IMR-90 (cell line): ENCODE measurements around the gene PCDHGC5. TPM values are rescaled to one million over a fixed set of nuclear protein-coding genes. Genes with fewer than 3 reads are reported as not detected.

ENCODE experiments used
- ATAC-seq: fragments of 200-7000 bp; cut with Tn5 transposase; 2 replicates; pipeline ENCODE4 v1.9.1; 2020; ENCODE audit warnings: low read depth, mild to moderate bottlenecking, moderate library complexity
- BruUV-seq: library from RNA; stranded (reverse); fragments of 400-500 nt; replicated peaks from 2 replicates; lab custom pipeline; 2021; lab: Mats Ljungman, UMichigan
- CTCF ChIA-PET: fragments of 300-600 bp; formaldehyde crosslinking; extraction: SDS; loops from one replicate; lab custom pipeline; 2021; ENCODE audit warnings: antibody characterized with exemption; lab: Yijun Ruan, JAX
- POLR2A ChIA-PET: fragments of 300-600 bp; sonication (Branson Sonifier 250); formaldehyde crosslinking; loops from one replicate; lab custom pipeline; 2022; ENCODE audit warnings: antibody characterized with exemption; ENCODE audit not compliant: unreplicated experiment; lab: Charles Lee
- DNase-seq: peaks from one replicate; pipeline ENCODE4 v3.0.0; 2013
- H2AFZ ChIP-seq: replicated peaks from 2 replicates; pipeline ENCODE3; 2013; ENCODE audit warnings: low read length, mild to moderate bottlenecking; ENCODE audit not compliant: poor library complexity
- H2AK5ac ChIP-seq: 2 replicates; pipeline ENCODE4 v1.6.1; 2013; ENCODE audit warnings: low read depth, low read length, inconsistent platforms
- H2AK9ac ChIP-seq: replicated peaks from 2 replicates; pipeline ENCODE3; 2013; ENCODE audit warnings: mild to moderate bottlenecking, low read depth, low read length, moderate library complexity; ENCODE audit not compliant: poor library complexity
- H2BK120ac ChIP-seq: 2 replicates; pipeline ENCODE4 v1.6.1; 2013; ENCODE audit warnings: low read depth, low read length, inconsistent platforms
- H2BK15ac ChIP-seq: 3 replicates; pipeline ENCODE4 v1.6.1; 2013; ENCODE audit warnings: low read depth, low read length, inconsistent platforms
- H2BK20ac ChIP-seq: 2 replicates; pipeline ENCODE4 v1.6.1; 2013; ENCODE audit warnings: low read depth, mild to moderate bottlenecking, inconsistent platforms, low read length, moderate library complexity
- H2BK5ac ChIP-seq: 2 replicates; pipeline ENCODE4 v1.6.1; 2013; ENCODE audit warnings: mild to moderate bottlenecking, low read depth, low read length, inconsistent platforms; ENCODE audit not compliant: poor library complexity, severe bottlenecking
- H3K14ac ChIP-seq: replicated peaks from 2 replicates; pipeline ENCODE4 v1.6.1; 2013; ENCODE audit warnings: low read depth, low read length, inconsistent platforms
- H3K18ac ChIP-seq: 2 replicates; pipeline ENCODE4 v1.6.1; 2013; ENCODE audit warnings: low read depth, low read length, control low read depth
- H3K23ac ChIP-seq: 2 replicates; pipeline ENCODE4 v1.6.1; 2013; ENCODE audit warnings: low read depth, low read length, inconsistent platforms
- H3K27ac ChIP-seq: 2 replicates; pipeline ENCODE4 v1.5.1; 2013; ENCODE audit warnings: mild to moderate bottlenecking, control low read depth, low read length; ENCODE audit not compliant: insufficient read depth
- H3K27me3 ChIP-seq: 2 replicates; pipeline ENCODE4 v1.6.1; 2013; ENCODE audit warnings: low read length; ENCODE audit not compliant: control insufficient read depth, insufficient read depth
- H3K36me3 ChIP-seq: 2 replicates; pipeline ENCODE4 v1.6.1; 2013; ENCODE audit warnings: low read length, mixed read lengths; ENCODE audit not compliant: control insufficient read depth, insufficient read depth
- H3K4ac ChIP-seq: 2 replicates; pipeline ENCODE4 v1.6.1; 2013; ENCODE audit warnings: low read depth, low read length, inconsistent platforms
- H3K4me1 ChIP-seq: 2 replicates; pipeline ENCODE4 v1.6.1; 2013; ENCODE audit warnings: low read length, mixed read lengths; ENCODE audit not compliant: control insufficient read depth, insufficient read depth
- H3K4me2 ChIP-seq: 2 replicates; pipeline ENCODE4 v1.6.1; 2013; ENCODE audit warnings: low read depth, mild to moderate bottlenecking, control low read depth, low read length, moderate library complexity
- H3K4me3 ChIP-seq: 2 replicates; pipeline ENCODE4 v1.5.1; 2013; ENCODE audit warnings: low read depth, mild to moderate bottlenecking, control low read depth, low read length, moderate library complexity; ENCODE audit not compliant: insufficient read depth
- H3K56ac ChIP-seq: 2 replicates; pipeline ENCODE4 v1.6.1; 2013; ENCODE audit warnings: low read length, inconsistent platforms; ENCODE audit not compliant: insufficient read depth; ENCODE audit errors: extremely low read depth
- H3K79me1 ChIP-seq, 2 experiments: 2 replicates each; pipeline ENCODE4 v1.6.1; 2013; ENCODE audit warnings: low read length in 2 of 2, inconsistent platforms in 1 of 2, low read depth in 1 of 2
- H3K9ac ChIP-seq: 2 replicates; pipeline ENCODE4 v1.6.1; 2013; ENCODE audit warnings: low read depth, low read length, control low read depth
- H3K9me1 ChIP-seq: 2 replicates; pipeline ENCODE4 v1.6.1; 2013; ENCODE audit warnings: low read length, inconsistent platforms; ENCODE audit not compliant: insufficient read depth
- H3K9me3 ChIP-seq: 2 replicates; pipeline ENCODE4 v1.6.1; 2013; ENCODE audit warnings: low read length; ENCODE audit not compliant: control insufficient read depth, insufficient read depth
- H4K20me1 ChIP-seq: 2 replicates; pipeline ENCODE4 v1.6.1; 2013; ENCODE audit warnings: low read length, inconsistent platforms; ENCODE audit not compliant: insufficient read depth
- H4K5ac ChIP-seq: 2 replicates; pipeline ENCODE4 v1.6.1; 2013; ENCODE audit warnings: mild to moderate bottlenecking, low read depth, low read length, control low read depth
- H4K8ac ChIP-seq, 2 experiments: 2 replicates each; pipeline ENCODE4 v1.6.1; 2013; ENCODE audit warnings: low read depth in 2 of 2, low read length in 2 of 2, control low read depth in 1 of 2, inconsistent platforms in 1 of 2
- H4K91ac ChIP-seq: 2 replicates; pipeline ENCODE4 v1.6.1; 2013; ENCODE audit warnings: low read depth, low read length, inconsistent platforms; ENCODE audit not compliant: insufficient read depth
- BHLHE40 ChIP-seq: fragments of 150-350 bp; IDR thresholded peaks from 2 replicates; pipeline ENCODE4 v1.6.1; 2016; ENCODE audit warnings: mild to moderate bottlenecking, low read depth, low read length
- MAZ ChIP-seq: IDR thresholded peaks from 2 replicates; pipeline ENCODE4 v1.6.1; 2012; ENCODE audit warnings: low read depth, mild to moderate bottlenecking, low read length, improper control_type of control experiment, moderate library complexity, borderline replicate concordance
- MXI1 ChIP-seq: IDR thresholded peaks from 2 replicates; pipeline ENCODE4 v1.6.1; 2012; ENCODE audit warnings: low read depth, mild to moderate bottlenecking, low read length, moderate library complexity, borderline replicate concordance
- POLR2A ChIP-seq: IDR thresholded peaks from 2 replicates; pipeline ENCODE4 v1.6.1; 2012; ENCODE audit warnings: mild to moderate bottlenecking, low read depth, low read length
- RAD21 ChIP-seq: IDR thresholded peaks from 2 replicates; pipeline ENCODE4 v1.6.1; 2012; ENCODE audit warnings: low read length, improper control_type of control experiment
- WGBS, 2 experiments: methylation state at CpG; one replicate each; pipeline versions ENCODE4 v1.1.5 to v1.1.7; 2013; ENCODE audit warnings: missing lambda C conversion rate in 2 of 2; ENCODE audit not compliant: insufficient read length in 1 of 2; ENCODE audit errors: extremely low coverage in 2 of 2; 5-methylcytosine and 5-hydroxymethylcytosine counted together
- dilution Hi-C: fragments of 300-500 bp; cut with HindIII; formaldehyde crosslinking; loops from one replicate; pipeline ENCODE4 v1.14.3; 2018; ENCODE audit warnings: low sequenced_read_pairs; ENCODE audit not compliant: unreplicated experiment
- in situ Hi-C: fragments of 300-500 bp; cut with MboI; formaldehyde crosslinking; loops from 3 replicates; pipeline ENCODE4 v1.14.3; 2019; ENCODE audit warnings: low sequenced_read_pairs, inconsistent platforms, mixed read lengths
- intact Hi-C: fragments of 100-400 bp; cut with micrococcal nuclease; formaldehyde crosslinking; loops from 2 replicates; pipeline ENCODE4 v1.10.0; 2022
- polyA plus RNA-seq, 3 experiments: library from polyadenylated mRNA; depleted of rRNA; stranded (reverse); fragments of >200 nt; gene quantifications; 2 replicates each; pipeline ENCODE4 v1.2.3, GENCODE V29; 2012; ENCODE audit warnings: low replicate concordance in 1 of 3
- total RNA-seq: library from RNA; depleted of rRNA; stranded (reverse); fragments of >200 nt; gene quantifications from 2 replicates; pipeline ENCODE4 v1.2.3, GENCODE V29; 2012

The PCDHGC5 gene
- total and polyA plus RNA-seq, 2 of the 4 experiments (the other 2 are of a cell fraction): 2.9 to 3.8 TPM

DNA sequence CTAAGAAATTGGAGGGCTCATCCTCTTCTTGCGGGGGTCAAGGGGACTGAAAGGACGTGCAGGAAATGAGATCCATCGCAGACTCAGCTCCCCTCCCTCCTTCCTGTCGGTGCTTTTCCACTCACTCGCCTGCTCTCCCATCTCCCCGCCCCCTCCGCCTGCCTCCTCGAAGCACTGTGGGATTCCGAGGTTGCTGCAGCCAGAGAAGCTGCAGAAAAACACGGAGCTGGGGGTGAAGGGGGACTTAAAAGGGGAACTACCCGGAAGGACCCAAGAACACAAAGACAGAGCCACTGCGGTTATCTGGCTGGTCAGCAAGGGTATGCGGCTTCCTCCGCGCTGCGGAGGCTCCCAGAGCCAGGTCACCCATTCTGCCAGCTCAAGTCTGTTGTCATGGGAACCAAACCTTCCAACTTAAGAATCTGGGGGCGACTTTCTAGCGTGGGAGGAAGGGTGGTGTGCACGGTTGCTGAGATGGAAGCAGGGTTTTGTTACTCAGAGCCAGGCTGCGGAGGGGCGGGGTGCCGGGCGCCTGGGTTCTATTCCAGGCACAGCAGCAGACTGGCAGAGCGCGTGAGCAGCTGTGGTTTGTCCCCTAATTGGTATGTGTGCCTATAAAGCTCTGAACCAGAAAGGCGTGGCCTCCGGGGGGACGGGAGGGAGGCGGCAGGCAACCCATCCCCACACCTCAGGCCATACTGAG is 24.9 kb downstream of the PCDHGC5 start:
- H3K36me3 ChIP-seq: peaks cover 26% of the 10 kb centered on the region
- BruUV-seq: no TSS peak
- peak overlapping the region; percentile 96 for H3K4ac ChIP-seq
- H3K27ac ChIP-seq: peak overlapping the region; percentile 84
- peak overlapping the region; percentile 80; the same call in 1 of the 2 replicates for H3K23ac ChIP-seq
- H3K18ac ChIP-seq: peak overlapping the region; percentile 83
- in situ Hi-C loops (no loop called here), dilution Hi-C loops (no loop called here), intact Hi-C loops (loop anchor here (2.0 kb wide), 1 partner anchor 83 kb away; the partner anchor contains the start of gene PCDHGA12)
- H3K9me1 ChIP-seq: peaks cover 43% of the 10 kb centered on the region
- ATAC-seq: peak; percentile 27
- H3K9ac ChIP-seq: peak overlapping the region; percentile 60
- H4K91ac ChIP-seq: peak overlapping the region; percentile 88
- peak overlapping the region; percentile 51; the same call in 2 of the 3 replicates for H2BK15ac ChIP-seq
- H2BK20ac ChIP-seq: peak overlapping the region; percentile 10; the same call in 1 of the 2 replicates
- H3K9me3 ChIP-seq: no peaks in the 10 kb centered on the region
- H2AK9ac ChIP-seq: peak overlapping the region; percentile 90
- TF ChIP-seq BHLHE40 (peak; percentile 82), MAZ (peak; percentile 62; the same call in 1 of the 2 replicates), MXI1 (no peak), RAD21 (no peak), POLR2A (peak; percentile 56)
- H3K4me2 ChIP-seq: peak overlapping the region; percentile 86
- H2AFZ ChIP-seq: peak overlapping the region; percentile 82
- WGBS, 2 experiments: 0% methylated on average over 5 of the region's 29 CpGs; no CpG with 5 or more reads in 1 of the 2 experiments
- peak overlapping the region; percentile 86 for H4K5ac ChIP-seq
- peak overlapping the region; percentile 86 for H2BK120ac ChIP-seq
- no peaks in the 10 kb centered on the region for H3K27me3 ChIP-seq
- DNase-seq: peak; percentile 87
- H2BK5ac ChIP-seq: peak overlapping the region; percentile 72
- H3K79me1 ChIP-seq: peaks cover 6 to 62% of the 10 kb centered on the region in 2 experiments
- H3K56ac ChIP-seq: no peak overlapping the region; the same call in 1 of the 2 replicates
- H3K4me1 ChIP-seq: peaks cover 59% of the 10 kb centered on the region
- POLR2A ChIA-PET: no interaction called here
- H3K14ac ChIP-seq: peak overlapping the region; percentile 92
- CTCF ChIA-PET: interaction anchor here (1.1 to 2.7 kb wide), 7 partner anchors 10 to 101 kb away, joined by 3 to 16 read pairs (median 4); partner anchors contain the start of genes PCDHGA10 and PCDHGA11
- peaks cover 6% of the 10 kb centered on the region for H4K20me1 ChIP-seq
- peak overlapping the region; percentile 41 for H3K4me3 ChIP-seq
- peak overlapping the region; percentile 79 to 91 for H4K8ac ChIP-seq
- H2AK5ac ChIP-seq: peak overlapping the region; percentile 100
